Melanocyte of skin (primary cell): ENCODE measurements around the gene POP7. TPM values are rescaled to one million over a fixed set of nuclear protein-coding genes. Genes with fewer than 3 reads are reported as not detected.

Experiments
- total RNA-seq, 2 donors: library from RNA; depleted of rRNA; stranded (reverse); fragments of >200 nt; gene quantifications; 2 replicates each; pipeline ENCODE4 v1.2.3, GENCODE V29; 2012

The POP7 gene
- 10 to 100 TPM; 35.4 to 73.9 TPM for total RNA-seq

DNA sequence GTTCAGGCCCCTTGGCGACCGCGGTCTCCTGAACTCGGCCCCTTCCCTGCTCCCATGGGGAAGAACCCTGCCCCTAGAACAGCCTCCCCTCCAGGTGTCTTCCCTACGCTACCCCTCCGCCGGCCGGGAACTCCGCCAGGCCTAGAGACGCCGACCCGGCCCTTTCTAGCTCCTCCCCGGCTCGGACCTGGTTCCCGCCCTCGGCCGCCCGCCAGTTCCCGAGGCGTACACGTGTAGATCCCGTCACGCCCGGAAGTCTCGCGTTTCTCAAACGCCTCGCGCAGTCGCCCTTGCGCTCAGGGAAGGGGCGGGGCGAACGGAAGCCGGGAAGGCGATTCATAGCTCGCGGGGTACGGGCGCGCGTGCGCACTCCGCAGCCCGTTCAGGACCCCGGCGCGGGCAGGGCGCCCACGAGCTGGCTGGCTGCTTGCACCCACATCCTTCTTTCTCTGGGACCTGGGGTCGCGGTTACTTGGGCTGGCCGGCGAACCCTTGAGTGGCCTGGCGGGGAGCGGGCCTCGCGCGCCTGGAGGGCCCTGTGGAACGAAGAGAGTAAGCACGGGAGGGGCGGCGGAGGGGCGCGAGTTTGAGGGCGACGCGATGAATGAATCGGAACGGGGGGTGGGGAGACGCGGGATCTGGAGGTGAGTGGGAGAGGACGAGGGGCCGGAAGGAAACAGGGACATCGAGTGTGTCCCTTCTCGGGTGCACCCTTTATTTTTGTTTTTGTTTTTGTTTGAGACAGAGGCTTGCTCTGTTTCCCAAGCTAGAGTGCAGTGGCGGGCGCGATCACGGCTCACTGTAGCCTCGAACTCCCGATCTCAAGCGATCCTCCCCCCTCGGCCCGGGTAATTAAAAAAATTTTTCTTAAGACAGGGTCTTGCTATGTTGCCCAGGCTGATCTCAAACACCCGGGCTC lies at the start of gene POP7:
Gene POP7 (plus strand): TSS at position 369 of the 919 bp plus-strand sequence. CDS start 710 bp downstream, outside the sequence.

DNA sequence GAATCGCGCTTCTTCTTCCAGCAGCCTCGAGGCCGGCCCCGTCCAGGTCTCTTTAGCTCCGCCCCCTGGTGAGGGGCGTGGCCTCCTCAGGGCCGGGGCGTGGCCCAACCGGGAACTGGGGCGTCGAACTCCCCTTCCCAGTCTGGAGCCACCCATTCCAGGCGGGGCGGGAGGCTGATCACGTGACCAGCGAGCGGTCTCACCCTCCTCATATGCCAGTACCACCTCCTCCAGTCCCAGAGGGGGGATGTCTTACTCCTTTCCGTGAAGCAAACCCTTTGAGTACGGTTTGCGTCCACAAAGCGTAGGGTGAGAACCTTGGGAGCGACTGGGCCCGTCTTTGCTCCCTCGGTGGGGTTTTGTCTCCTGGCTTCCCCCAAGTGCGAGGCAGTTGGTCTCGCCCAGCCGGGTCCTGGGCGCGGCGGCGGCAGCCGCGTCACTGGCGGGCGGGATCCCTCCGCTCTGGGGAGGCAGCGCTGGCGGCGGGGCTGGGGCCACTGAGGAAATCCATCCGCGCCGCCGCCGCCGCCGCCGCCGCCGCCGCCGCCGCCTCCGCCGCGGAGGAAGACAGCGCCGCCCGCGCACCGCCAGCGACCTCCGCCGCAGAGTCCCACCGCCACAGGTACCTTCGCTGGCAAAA lies 32.5 kb upstream of the POP7 start, which contains the start of gene GNB2:
Gene GNB2 (plus strand): TSS at position 439 of the 640 bp plus-strand sequence. CDS start 2,526 bp downstream, outside the sequence.

DNA sequence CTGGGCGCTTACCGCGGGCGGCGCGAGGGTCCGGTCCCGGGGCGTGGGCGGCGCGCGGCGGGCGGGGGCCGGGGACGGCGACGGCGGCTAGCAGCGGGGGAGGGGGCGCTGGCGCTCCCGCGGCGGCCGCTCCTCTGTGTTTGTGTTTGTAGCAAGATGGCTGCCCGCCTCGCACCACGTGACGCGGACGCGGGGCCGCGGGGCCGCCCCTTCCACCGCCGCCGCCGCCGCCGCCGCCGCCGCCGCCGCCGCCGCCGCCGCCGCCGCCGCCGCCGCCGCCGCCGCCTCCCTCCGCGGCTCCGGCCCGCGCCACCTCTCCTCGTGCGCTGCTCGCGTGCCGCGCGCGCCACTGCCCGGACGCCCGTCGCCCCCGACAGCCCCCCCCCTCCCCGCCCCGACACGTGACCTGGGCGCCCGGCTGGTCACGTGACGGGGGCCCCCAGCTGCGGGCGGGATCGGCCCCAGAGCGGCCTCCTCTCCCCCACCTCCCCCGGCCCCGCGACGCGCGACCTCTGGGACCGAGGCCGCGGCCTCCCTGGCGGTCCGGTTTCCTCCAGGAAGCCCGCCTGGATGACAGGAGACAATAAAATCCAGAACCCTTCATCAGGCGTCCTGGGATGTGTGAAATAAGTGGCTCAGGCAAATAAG lies 11.7 kb upstream of the POP7 start, which contains the start of gene GIGYF1:
Gene GIGYF1 (minus strand): TSS at position 153 of the 648 bp plus-strand sequence. CDS start 6,012 bp downstream, outside the sequence.

GRCh38 chr7:100720279-100720670 lies 14.4 kb downstream of the POP7 start, which contains the start of gene EPO:
EPO (plus strand) TSS chr7:100720468; CDS start chr7:100720981, 513 bp downstream.

Other genes with a start within 250 kb of the POP7 start
- under 1 TPM in 1 of 2 donors, not detected in 1; 0.33 TPM for gene SPACDR, start 241.9 kb upstream of the POP7 start, total RNA-seq
- 10 to 100 TPM; 38.0 to 46.1 TPM for gene TSC22D4, start 226.9 kb upstream of the POP7 start, total RNA-seq
- under 1 TPM; under 0.01 to 0.33 TPM for gene NYAP1, start 222.2 kb upstream of the POP7 start, total RNA-seq
- 10 to 100 TPM; 14.1 to 16.0 TPM for gene AGFG2, start 166.9 kb upstream of the POP7 start, total RNA-seq
- gene SAP25, start 132.2 kb upstream of the POP7 start, total RNA-seq, result not detected
- 10 to 100 TPM; 25.0 to 40.6 TPM for gene LRCH4, start 120.0 kb upstream of the POP7 start, total RNA-seq
- under 1 TPM; under 0.01 to 0.69 TPM for gene FBXO24, start 119.8 kb upstream of the POP7 start, total RNA-seq
- gene PCOLCE, start 103.8 kb upstream of the POP7 start, total RNA-seq, result 1 to 10 TPM in 1 of 2 donors, under 1 TPM in 1; 0.33 to 2.4 TPM
- 1 to 10 TPM; 4.7 to 7.2 TPM for gene MOSPD3, start 93.6 kb upstream of the POP7 start, total RNA-seq
- gene TFR2, start 64.6 kb upstream of the POP7 start, total RNA-seq, result under 1 TPM; 0.34 to 1.00 TPM
- not detected for gene ACTL6B, start 49.7 kb upstream of the POP7 start, total RNA-seq
- gene GNB2, start 32.4 kb upstream of the POP7 start, total RNA-seq, result 100 to 1,000 TPM in 1 of 2 donors, 10 to 100 TPM in 1; 69.2 to 105 TPM
- gene GIGYF1, start 11.9 kb upstream of the POP7 start, total RNA-seq, result 10 to 100 TPM; 14.3 to 17.9 TPM
- gene EPO, start 14.3 kb downstream of the POP7 start, total RNA-seq, result not detected
- gene ZAN, start 27.5 kb downstream of the POP7 start, total RNA-seq, result not detected
- gene EPHB4, start 121.4 kb downstream of the POP7 start, total RNA-seq, result 10 to 100 TPM; 21.0 to 49.0 TPM
- 10 to 100 TPM; 15.5 to 20.0 TPM for gene SLC12A9, start 146.6 kb downstream of the POP7 start, total RNA-seq
- gene TRIP6, start 161.3 kb downstream of the POP7 start, total RNA-seq, result 100 to 1,000 TPM in 1 of 2 donors, 10 to 100 TPM in 1; 96.7 to 102 TPM
- 10 to 100 TPM; 35.8 to 52.0 TPM for gene SRRT, start 169.0 kb downstream of the POP7 start, total RNA-seq
- 1 to 10 TPM; 5.2 to 7.0 TPM for gene UFSP1, start 183.6 kb downstream of the POP7 start, total RNA-seq
- under 1 TPM in 1 of 2 donors, not detected in 1; 0.34 TPM for gene ACHE, start 189.8 kb downstream of the POP7 start, total RNA-seq
- not detected for gene MUC3A, start 243.4 kb downstream of the POP7 start, total RNA-seq